Measurements from ENCODE around the gene CCDC57.

Gene CCDC57

DNA sequence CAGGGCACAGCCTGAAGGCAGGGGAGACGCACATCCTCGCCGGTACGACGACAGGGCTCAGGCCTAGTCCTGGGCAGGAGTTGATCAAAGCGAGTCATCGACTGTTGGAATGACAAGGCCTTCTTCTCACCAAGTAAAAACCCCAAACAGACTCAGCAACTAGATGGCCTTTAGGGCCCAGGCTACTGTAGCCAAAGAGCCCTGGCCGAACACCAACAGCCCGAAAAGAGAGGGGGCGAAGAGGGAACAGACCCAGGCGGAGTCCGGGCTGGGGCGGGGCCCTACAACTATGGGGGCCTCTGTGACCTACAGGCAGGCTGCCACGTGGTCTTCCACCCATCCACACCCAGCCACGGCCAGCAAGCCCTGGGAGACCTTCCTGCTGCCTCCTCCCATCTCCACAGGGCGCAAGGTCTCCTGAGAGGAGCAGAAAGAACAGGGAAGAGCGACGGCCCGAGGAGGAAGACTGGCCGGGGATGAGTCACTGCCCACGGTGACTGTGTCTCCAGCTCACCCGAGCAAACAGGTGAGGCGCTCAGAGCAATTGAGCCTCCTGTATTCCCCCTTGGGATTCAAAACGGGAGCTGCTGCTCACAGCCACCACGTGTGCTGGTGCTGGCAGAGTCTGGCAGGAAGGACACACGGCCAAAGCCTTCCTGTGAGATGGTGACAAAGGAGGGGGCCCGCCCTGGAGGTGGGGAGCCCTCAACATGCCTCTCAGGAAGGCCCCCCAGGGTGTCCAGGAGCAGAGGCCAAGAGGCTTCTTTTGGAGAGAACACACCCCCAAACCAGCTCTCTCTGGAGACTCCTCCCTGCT, 33.9 kb upstream of the CCDC57 start:
- peak; percentile 69 for DNase-seq (ENCODE audit: low read depth)

GRCh38 chr17:82246040-82246364, 33.4 kb upstream of the CCDC57 start:
- no peak for DNase-seq (ENCODE audit: low read depth)

DNA sequence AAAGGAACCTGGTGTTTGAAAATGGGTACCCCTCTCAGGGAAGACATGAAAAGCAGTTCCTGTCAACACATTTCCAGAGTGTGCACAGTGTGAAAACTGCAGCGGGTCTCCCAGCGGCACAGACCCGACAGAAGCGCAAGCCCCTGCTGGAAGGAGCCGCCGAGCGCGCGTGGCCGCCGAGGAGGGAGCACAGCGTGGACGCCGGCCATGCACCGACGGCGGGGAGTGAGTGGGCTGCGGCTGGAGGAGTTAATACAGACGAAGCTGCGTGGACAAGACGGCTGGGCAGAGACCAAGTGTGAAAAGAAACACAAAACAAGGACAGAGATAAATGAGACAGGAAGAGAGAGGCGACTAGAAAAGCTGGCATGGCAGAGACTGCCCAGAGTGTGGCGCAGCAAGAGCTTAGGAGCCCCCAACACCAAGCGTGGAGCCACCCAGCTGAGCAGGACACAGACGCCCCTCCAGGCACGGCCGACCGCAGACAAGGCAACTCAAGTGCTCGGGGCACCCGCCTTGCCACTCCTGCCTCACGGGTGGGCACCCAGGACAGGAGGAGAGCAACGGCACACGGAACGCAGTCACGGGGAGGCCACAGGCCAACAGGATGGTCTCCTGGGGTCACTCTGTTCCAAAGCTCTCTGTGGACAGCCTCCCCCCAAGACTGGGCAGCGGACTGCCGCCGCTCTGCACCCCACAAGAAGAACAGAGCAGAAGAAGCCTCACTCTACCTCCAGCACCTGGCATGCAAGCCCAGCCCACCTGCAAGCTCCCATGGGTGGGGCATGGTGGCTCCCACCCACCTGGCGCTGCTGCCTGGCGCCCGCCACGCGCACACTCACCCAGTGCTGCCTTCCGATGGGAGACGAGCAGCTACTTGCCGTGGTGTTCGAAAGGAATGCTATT, 32.7 kb upstream of the CCDC57 start:
- no peak for DNase-seq (ENCODE audit: low read depth)

DNA sequence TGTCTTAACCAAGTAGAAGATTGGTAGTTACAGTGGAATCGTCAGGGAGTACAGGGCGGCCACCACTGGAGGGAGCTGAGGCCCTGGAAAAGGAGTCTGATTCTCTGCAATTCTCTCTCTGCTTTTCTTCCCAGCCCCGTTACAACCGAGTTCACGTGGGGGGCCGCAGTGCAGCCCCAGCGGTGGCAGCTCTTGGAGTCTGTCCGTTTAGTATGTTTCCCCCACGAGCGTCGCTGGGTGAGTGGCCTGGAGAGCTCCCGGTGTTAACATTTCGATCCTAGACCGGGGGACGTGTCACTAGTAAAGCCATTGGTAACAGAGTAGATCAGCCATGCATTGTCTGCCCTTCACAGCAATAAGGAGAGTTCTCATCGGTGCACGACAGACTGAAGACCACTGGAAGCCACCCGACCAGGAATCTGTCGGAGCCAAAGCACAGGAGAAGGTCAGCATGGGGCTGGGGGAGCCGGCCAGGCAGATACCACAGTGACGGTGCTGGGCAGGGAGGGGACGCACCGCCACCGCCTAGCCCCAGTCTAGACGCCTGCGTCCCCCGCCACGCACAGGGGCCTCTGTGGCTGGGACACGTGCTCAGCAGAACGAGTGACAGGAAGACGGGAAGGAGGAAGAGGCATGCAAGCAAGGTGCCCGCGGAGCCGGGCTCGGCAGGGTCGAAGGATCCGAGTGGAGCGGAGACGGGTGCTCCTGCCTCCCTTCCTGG, 31.9 kb upstream of the CCDC57 start:
- peak; percentile 54 for DNase-seq (ENCODE audit: low read depth)

DNA sequence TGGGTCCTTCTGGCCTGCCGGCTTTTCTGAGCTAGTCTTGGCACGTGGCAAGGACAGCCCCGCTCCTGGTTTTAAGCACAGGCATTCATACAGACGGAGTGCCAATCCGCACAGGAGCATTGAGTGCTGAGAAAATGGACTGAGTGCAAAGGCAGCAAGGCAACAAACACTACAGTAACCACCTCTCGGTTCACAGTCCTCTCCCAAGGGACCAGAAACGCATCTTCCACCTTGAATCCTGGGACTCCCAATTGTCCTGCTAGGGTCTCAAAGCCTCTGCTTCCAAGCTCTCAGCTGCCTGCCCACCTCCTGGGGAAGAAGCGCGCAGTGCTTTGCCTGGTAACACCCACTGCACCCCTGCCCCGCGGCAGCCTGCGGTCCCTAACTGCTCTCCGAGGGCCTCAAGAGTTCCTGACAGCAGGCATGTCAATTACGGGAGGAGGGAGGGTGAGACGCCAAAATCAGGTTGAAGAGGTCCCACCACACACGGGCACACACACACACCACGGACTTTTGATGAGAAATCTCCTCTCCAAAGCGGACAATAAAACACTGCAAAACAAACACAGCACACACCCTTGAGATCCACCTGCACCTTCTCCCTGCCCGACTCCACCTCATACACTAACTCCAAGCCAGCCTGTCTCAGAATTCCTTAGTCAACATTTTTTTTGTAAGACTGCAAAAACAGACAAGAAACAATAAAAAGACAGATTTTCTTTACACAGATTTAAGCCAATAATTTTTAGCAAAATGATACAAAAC, 31.2 kb upstream of the CCDC57 start:
- DNase-seq (ENCODE audit: low read depth) = no peak

DNA sequence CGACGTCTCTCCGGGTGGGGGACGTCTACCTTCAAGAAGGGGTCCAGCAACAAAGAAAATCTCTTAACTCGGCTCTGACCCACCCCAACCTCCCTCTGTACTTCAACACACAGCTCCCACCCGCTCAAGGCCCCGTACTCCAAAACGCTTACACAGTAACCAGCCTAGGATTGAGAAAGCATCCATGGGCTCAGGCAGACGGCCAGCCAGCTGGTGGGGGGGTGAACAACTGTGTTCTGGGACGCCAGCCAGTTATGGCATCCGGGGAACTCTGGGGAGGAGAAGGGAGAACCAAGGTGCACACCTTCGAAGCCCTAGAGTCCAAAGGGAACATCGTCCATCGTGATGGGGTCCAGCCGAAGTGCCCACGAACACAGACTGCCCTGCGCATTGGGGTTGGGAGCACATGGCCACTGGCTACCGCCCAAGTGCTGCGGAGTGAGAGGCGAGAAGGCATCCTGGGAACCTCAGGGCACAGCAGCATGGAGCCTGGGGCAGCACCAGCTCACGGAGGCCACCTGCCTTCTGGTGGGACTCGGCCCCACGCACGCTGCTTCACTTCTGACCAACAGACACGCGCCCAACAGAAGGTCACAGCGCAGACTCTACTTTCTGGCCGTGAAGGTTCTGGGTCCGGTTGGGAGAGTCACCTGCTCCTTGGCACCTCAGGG, 30.5 kb upstream of the CCDC57 start:
- DNase-seq (ENCODE audit: low read depth) = peak; percentile 88

GRCh38 chr17:82242698-82242976, 30.0 kb upstream of the CCDC57 start:
- no peak for DNase-seq (ENCODE audit: low read depth)

DNA sequence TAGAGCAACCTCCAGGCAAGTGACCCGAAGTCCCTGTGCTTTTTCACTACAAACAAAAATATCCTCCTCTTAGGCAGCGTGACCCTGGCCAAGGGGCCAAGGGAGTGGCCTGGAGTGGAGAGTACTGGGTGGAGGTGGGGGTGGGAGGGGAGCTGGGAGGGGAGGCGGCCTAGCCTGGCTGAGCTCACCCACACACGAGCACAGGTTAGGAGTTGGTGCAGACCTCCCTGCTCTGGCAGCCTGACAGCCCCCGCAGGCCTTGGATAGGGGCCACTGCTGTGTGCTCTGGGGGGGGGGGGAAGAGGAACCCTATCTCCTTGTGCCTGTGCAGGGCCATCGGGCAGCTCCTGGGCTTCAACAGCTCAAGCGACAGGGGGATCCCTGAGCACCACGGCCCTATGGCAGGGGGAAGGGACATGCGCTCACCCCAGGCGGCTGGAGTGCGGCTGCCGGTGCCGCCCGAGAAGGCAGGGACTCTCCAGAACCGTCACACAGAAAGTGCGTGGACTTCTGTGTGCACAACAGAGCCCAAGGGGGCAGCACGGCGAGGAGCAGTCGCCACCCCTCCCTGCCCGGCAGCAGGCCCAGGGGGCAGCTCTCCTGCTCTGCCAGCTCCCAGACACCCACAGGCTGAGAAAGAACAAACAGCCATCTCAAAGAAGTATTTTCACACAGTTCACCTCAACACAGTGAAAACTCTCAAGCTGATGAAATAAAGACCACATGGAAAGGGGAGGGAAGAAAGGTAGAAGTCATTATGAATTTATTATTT, 29.5 kb upstream of the CCDC57 start:
- DNase-seq (ENCODE audit: low read depth) = no peak

DNA sequence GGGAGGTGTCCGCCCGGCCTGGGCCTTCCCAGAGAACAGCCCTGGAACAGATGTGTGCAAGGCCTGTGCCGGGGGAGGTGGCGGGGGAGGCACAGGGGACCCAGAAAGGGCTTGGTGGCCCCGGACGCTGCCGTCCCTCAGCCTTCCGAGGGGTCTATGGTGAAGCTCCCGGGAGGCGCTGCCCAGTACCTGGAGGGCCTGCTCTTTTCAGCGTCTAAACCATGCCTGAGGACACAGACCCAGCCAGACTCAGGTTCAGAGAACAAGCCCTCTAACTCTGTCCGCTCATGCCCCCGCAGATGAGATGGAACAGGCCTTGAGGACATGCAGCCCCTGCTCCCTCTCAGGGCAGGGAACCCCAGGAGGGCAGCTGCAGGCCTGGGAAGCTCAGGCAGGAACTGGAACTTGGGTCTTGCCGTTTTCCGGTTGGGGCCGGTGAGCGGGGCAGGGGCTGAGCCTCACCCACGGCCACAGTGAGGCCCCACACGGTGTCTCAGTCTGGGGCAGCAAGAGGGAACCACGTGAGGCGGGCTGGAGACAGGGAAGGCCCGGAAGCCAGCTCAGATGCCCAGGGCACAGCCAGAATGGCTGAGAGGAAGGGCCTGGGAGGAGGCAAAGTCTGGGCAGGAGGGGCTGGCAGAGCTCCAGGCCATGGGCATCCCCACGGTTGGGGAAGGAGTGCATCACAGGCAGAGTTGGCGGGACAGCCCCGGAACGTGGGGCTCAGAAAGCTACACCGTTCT, 28.7 kb upstream of the CCDC57 start:
- DNase-seq (ENCODE audit: low read depth) = peak; percentile 64

DNA sequence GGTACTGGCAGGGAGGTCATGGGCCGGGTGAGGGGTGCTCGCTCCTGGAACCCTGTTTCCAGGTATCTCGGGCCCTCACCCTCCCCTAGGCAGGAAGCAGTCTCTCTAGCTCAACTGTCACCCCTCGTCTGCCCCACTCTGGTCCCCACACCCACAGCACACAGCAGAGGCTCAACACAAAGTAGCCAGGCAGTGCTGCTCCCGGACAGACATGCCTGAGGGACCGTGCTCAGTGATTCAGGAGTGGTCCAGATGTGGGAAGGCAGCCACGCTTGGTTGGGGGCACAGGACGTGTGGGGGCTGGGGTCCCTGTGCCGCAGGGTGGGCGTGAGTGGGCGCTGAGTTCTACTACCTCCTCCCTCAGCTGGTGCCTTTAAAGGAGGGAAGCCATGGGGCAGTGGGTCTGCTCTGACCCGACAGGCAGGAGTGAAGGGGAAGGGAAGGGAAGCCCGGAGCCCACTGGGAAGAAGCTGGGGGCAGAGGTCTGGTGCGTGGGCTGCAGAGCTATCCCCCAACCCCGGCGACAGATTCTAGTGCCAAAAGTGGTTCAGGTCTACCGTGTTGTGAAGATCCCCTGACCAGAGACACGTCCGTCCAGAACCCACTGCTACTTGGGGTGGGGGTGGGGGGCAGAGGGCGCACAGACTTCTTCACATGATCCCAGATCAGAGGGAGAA, 28.0 kb upstream of the CCDC57 start:
- no peak for DNase-seq (ENCODE audit: low read depth)

GRCh38 chr17:82239926-82240505, 27.4 kb upstream of the CCDC57 start:
- DNase-seq (ENCODE audit: low read depth) = no peak

DNA sequence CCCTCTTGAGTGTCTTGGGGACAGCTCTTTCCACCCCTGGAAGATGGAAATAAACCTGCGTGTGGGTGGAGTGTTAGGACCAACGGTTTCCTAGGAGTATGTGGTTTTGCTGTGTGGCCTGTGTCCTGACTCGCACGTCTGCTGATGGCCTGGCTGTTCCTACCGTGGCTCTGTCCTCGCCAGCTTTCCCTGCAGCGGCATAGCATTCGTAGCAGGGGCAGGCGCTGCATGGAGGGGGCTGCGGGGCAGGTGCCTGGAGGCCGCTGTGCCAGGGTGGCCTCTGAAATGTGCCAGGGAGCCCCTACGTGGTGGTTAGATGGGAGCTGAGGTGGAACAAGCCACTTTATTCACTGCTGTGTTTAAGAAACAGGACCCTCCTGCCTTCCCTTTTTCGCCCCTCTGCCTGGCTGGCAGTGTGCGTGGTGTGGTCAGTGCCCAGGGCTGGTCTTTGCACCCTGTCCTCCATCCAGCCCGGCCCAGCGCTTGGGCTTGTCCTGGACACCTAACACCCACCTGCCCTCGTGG, 26.8 kb upstream of the CCDC57 start:
- DNase-seq (ENCODE audit: low read depth) = no peak

GRCh38 chr17:82238472-82239201, 26.0 kb upstream of the CCDC57 start:
- DNase-seq (ENCODE audit: low read depth) = peak; percentile 95

- DNase-seq (ENCODE audit: low read depth) = no peak
These were observed 25.3 kb upstream of the CCDC57 start for GRCh38 chr17:82237746-82238471.

DNA sequence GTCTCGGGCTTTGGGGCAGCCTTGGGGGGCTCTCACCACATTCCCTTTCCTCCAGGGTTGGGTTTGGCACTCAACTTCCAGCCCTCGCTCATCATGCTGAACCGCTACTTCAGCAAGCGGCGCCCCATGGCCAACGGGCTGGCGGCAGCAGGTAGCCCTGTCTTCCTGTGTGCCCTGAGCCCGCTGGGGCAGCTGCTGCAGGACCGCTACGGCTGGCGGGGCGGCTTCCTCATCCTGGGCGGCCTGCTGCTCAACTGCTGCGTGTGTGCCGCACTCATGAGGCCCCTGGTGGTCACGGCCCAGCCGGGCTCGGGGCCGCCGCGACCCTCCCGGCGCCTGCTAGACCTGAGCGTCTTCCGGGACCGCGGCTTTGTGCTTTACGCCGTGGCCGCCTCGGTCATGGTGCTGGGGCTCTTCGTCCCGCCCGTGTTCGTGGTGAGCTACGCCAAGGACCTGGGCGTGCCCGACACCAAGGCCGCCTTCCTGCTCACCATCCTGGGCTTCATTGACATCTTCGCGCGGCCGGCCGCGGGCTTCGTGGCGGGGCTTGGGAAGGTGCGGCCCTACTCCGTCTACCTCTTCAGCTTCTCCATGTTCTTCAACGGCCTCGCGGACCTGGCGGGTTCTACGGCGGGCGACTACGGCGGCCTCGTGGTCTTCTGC, 24.6 kb upstream of the CCDC57 start:
- DNase-seq (ENCODE audit: low read depth) = no peak

- DNase-seq (ENCODE audit: low read depth) = no peak
These were observed 23.7 kb upstream of the CCDC57 start for GRCh38 chr17:82236142-82236971.

All from iris pigment epithelial cell (primary cell).